ENCODE data around the gene DBP.
"Not testable (repeated sequence)": the region's sequence is repeated elsewhere in the genome, so short reads cannot be mapped to it uniquely, and the experiment has no call there.

DBP gene

GRCh38 chr19:48665786-48666185 lies 28.6 kb upstream of the DBP start:
- DNase-seq: no peak

- no peak for DNase-seq
Observed at GRCh38 chr19:48664476-48664875, 27.3 kb upstream of the DBP start.

GRCh38 chr19:48663667-48664066 lies 26.5 kb upstream of the DBP start:
- no peak for DNase-seq

- DNase-seq: no peak
Observed at GRCh38 chr19:48661711-48662090, 24.5 kb upstream of the DBP start.

- peak; percentile 86 for DNase-seq
Observed at GRCh38 chr19:48660852-48661710, 23.9 kb upstream of the DBP start.

- no peak for DNase-seq
Observed at GRCh38 chr19:48659768-48660167, 22.6 kb upstream of the DBP start.

GRCh38 chr19:48658483-48658882 lies 21.3 kb upstream of the DBP start:
- no peak for DNase-seq

- DNase-seq: not testable (repeated sequence)
Observed at GRCh38 chr19:48657828-48658227, 20.6 kb upstream of the DBP start.

- DNase-seq: no peak
Observed at GRCh38 chr19:48656840-48657474, 19.8 kb upstream of the DBP start.

- no peak for DNase-seq
Observed at GRCh38 chr19:48654299-48655059, 17.3 kb upstream of the DBP start.

- DNase-seq: no peak
Observed at GRCh38 chr19:48651683-48652048, 14.5 kb upstream of the DBP start.

- no peak for DNase-seq
Observed at GRCh38 chr19:48650974-48651682, 13.9 kb upstream of the DBP start.

- no peak for DNase-seq
Observed at GRCh38 chr19:48648134-48648533, 11.0 kb upstream of the DBP start.

- no peak for DNase-seq
Observed at GRCh38 chr19:48646722-48647216, 9.6 kb upstream of the DBP start.

GRCh38 chr19:48646001-48646721 lies 9.0 kb upstream of the DBP start, which contains the start of gene CA11:
Gene CA11, minus strand, starts transcription at chr19:48646187. Its CDS starts 555 bp downstream, at chr19:48645632.
- peak; percentile 94 for DNase-seq

GRCh38 chr19:48645620-48646000 lies 8.4 kb upstream of the DBP start:
- DNase-seq: no peak

- DNase-seq: peak; percentile 83
Observed at GRCh38 chr19:48644839-48645619, 7.8 kb upstream of the DBP start.

GRCh38 chr19:48644355-48644754 lies 7.2 kb upstream of the DBP start:
- no peak for DNase-seq

GRCh38 chr19:48642862-48643261 lies 5.7 kb upstream of the DBP start:
- DNase-seq: no peak

GRCh38 chr19:48641850-48642249 lies 4.7 kb upstream of the DBP start:
- no peak for DNase-seq
